ENCODE measurements around the gene HS2ST1. TPM values are rescaled to one million over a fixed set of nuclear protein-coding genes. Genes with fewer than 3 reads are reported as not detected.

Gene HS2ST1
- polyA plus RNA-seq, 3 donors: 2.6 to 6.0 (median 4.2) TPM

DNA sequence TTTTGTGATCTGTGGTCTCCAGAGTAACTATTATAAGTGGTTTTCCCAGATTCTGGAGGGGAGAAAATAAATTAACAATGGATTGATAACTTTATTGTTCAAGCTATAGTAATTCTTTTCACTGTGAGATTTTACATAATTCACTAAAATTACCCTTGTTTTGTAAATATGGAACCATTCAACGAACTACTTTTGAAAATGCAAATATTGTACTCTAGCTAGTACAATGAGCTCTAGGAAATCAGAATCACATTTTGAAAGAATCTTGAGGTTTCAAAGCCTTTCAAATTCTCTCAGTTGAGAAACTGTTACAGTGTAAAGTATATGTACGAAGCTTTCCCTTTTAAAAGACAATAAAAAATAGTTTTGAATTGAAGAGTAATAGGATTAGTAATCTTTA lies 119.9 kb downstream of the HS2ST1 start:
- no peaks in the 10 kb centered on the region for H3K79me2 ChIP-seq (ENCODE audit: insufficient read depth, low read length)
- no peak overlapping the region for H3K9ac ChIP-seq (ENCODE audit: insufficient read depth, low read length, poor library complexity, severe bottlenecking)
- H2AFZ ChIP-seq (ENCODE audit: insufficient read depth, low read depth, low read length, poor library complexity, severe bottlenecking): no peak overlapping the region
- no peaks in the 10 kb centered on the region for H3K27me3 ChIP-seq (ENCODE audit: control insufficient read depth in 2 of 2, insufficient read depth in 2 of 2, low read length in 2 of 2)
- intact Hi-C loops (cut with micrococcal nuclease): no loop called here
- no peaks in the 10 kb centered on the region for H3K4me1 Mint-ChIP-seq
- no peaks in the 10 kb centered on the region for H4K20me1 ChIP-seq (ENCODE audit: insufficient read depth, low read length)
- no peak overlapping the region for H3K27ac Mint-ChIP-seq
- H3K4me3 Mint-ChIP-seq: no peak overlapping the region
- no peaks in the 10 kb centered on the region for H3K36me3 Mint-ChIP-seq
- DNase-seq: no peak
- no peak overlapping the region for H3K27ac ChIP-seq (ENCODE audit: low read depth in 1 of 2, low read length in 2 of 2)
- H3K9me3 Mint-ChIP-seq: peaks cover 0 to 1% (median 0%) of the 10 kb centered on the region in 7 donors
- TF ChIP-seq, protein P1, sequence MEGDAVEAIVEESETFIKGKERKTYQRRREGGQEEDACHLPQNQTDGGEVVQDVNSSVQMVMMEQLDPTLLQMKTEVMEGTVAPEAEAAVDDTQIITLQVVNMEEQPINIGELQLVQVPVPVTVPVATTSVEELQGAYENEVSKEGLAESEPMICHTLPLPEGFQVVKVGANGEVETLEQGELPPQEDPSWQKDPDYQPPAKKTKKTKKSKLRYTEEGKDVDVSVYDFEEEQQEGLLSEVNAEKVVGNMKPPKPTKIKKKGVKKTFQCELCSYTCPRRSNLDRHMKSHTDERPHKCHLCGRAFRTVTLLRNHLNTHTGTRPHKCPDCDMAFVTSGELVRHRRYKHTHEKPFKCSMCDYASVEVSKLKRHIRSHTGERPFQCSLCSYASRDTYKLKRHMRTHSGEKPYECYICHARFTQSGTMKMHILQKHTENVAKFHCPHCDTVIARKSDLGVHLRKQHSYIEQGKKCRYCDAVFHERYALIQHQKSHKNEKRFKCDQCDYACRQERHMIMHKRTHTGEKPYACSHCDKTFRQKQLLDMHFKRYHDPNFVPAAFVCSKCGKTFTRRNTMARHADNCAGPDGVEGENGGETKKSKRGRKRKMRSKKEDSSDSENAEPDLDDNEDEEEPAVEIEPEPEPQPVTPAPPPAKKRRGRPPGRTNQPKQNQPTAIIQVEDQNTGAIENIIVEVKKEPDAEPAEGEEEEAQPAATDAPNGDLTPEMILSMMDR (IDR thresholded peaks at IDR 0.05): no peak
- no peaks in the 10 kb centered on the region for H3K27me3 Mint-ChIP-seq (ENCODE audit: low read depth in 3 of 3)
- H3K4me2 ChIP-seq (replicated peaks; ENCODE audit: extremely low read depth, low read length, poor library complexity, severe bottlenecking): no peak overlapping the region
- no peaks in the 10 kb centered on the region for H3K9me3 ChIP-seq (replicated peaks in 1 of 2; ENCODE audit: control insufficient read depth in 1 of 2, insufficient read depth in 1 of 2, low read length in 2 of 2)
- no CpG with 5 or more reads among the region's 2 CpGs for WGBS (ENCODE audit: insufficient coverage)
- H3K4me1 ChIP-seq (ENCODE audit: control insufficient read depth in 1 of 2, insufficient read depth in 2 of 2, low read length in 2 of 2): no peaks in the 10 kb centered on the region
- no peaks in the 10 kb centered on the region for H3K36me3 ChIP-seq (replicated peaks in 1 of 2; ENCODE audit: control insufficient read depth in 1 of 2, insufficient read depth in 2 of 2, low read length in 2 of 2)
- H3K4me3 ChIP-seq (replicated peaks in 1 of 3; ENCODE audit: low read depth in 2 of 3, low read length in 3 of 3): no peak overlapping the region

DNA sequence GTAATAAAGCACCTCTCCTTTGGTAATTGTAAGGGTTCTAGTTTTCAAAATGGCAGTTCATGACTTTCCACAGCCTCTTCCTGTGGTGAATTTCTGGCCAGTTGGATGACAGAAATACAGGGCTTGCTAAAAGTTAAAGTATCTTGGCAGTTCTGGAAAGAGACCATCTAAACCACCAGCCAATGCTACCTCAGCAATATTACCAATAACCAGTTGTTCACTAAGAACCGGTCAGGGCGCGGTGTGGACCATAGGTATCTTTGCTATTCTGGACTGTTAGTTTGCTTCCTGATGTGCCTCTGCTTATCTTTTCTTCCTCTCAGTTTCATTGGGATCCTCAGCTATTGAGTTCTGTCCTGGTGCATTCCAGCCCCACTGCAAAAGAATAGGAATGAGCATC lies 124.7 kb downstream of the HS2ST1 start:
- intact Hi-C loops (cut with micrococcal nuclease): no loop called here
- H3K79me2 ChIP-seq (ENCODE audit: insufficient read depth, low read length): no peaks in the 10 kb centered on the region
- no peak overlapping the region for H3K4me3 ChIP-seq (replicated peaks in 1 of 3; ENCODE audit: low read depth in 2 of 3, low read length in 3 of 3)
- no peaks in the 10 kb centered on the region for H3K27me3 ChIP-seq (ENCODE audit: control insufficient read depth in 2 of 2, insufficient read depth in 2 of 2, low read length in 2 of 2)
- no peak for DNase-seq
- Mint-ChIP-seq H3K9me3 (no peaks in the 10 kb centered on the region), H3K27me3 (ENCODE audit: low read depth in 3 of 3) (no peaks in the 10 kb centered on the region), H3K4me1 (peaks cover 3% of the 10 kb centered on the region), H3K27ac (peak overlapping the region in 1 of 7 donors; percentile 54), H3K4me3 (no peak overlapping the region), H3K36me3 (no peaks in the 10 kb centered on the region)
- H3K4me2 ChIP-seq (replicated peaks; ENCODE audit: extremely low read depth, low read length, poor library complexity, severe bottlenecking): no peak overlapping the region
- no peaks in the 10 kb centered on the region for H3K9me3 ChIP-seq (replicated peaks in 1 of 2; ENCODE audit: control insufficient read depth in 1 of 2, insufficient read depth in 1 of 2, low read length in 2 of 2)
- TF ChIP-seq, protein P1 (IDR thresholded peaks at IDR 0.05): no peak
- no peaks in the 10 kb centered on the region for H3K36me3 ChIP-seq (replicated peaks in 1 of 2; ENCODE audit: control insufficient read depth in 1 of 2, insufficient read depth in 2 of 2, low read length in 2 of 2)
- WGBS (ENCODE audit: insufficient coverage): 93% methylated on average over 3 of the region's 3 CpGs
- no peaks in the 10 kb centered on the region for H3K4me1 ChIP-seq (ENCODE audit: control insufficient read depth in 1 of 2, insufficient read depth in 2 of 2, low read length in 2 of 2)
- no peak overlapping the region for H2AFZ ChIP-seq (ENCODE audit: insufficient read depth, low read depth, low read length, poor library complexity, severe bottlenecking)
- no peak overlapping the region for H3K27ac ChIP-seq (ENCODE audit: low read depth in 1 of 2, low read length in 2 of 2)
- no peaks in the 10 kb centered on the region for H4K20me1 ChIP-seq (ENCODE audit: insufficient read depth, low read length)
- no peak overlapping the region for H3K9ac ChIP-seq (ENCODE audit: insufficient read depth, low read length, poor library complexity, severe bottlenecking)

Data from CD14-positive monocyte (primary cell).